ENCODE measurements around the gene KLRC2. TPM values are rescaled to one million over a fixed set of nuclear protein-coding genes. Genes with fewer than 3 reads are reported as not detected.

The KLRC2 gene
- polyA plus RNA-seq, 1 donor (not counting 4 experiments of a cell fraction or from before 2014, with no cell fraction given): not detected

DNA sequence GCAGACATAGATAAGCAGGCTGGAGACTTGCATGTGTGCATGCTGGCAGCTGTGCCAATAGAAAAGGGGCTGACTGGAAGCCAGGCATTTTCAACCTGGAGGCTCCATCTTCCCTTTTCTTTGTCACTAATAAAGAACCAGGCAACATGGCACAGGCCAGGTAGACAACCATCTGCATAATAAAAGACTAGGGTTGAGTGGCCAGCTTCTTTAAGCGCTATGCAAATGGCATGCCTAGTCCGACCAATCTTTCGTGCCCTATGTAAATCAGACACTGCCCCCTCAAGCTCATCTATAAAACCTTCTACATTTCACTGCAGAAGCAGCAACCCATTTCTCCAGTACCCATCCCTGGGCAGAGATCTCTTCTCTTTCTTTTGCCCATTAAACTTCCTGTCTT, 21.9 kb upstream of the KLRC2 start:
- H3K4me3 ChIP-seq (ENCODE audit: control insufficient read depth in 2 of 3, extremely low read depth in 1 of 3, insufficient read depth in 2 of 3, low read depth in 1 of 3, low read length in 3 of 3): no peak overlapping the region
- no peaks in the 10 kb centered on the region for H3K4me1 ChIP-seq (ENCODE audit: control insufficient read depth, extremely low read depth, insufficient read depth, low read length)
- FAIRE-seq (no peak), DNase-seq (ENCODE audit: low read depth, low spot score) (no peak)
- no peak overlapping the region for H3K9ac ChIP-seq (ENCODE audit: control insufficient read depth, extremely low read depth, insufficient read depth, low read length)
- no peaks in the 10 kb centered on the region for H3K27me3 ChIP-seq (ENCODE audit: control insufficient read depth, extremely low read depth, insufficient read depth, low read length)
- no peak overlapping the region for H3K27ac ChIP-seq (ENCODE audit: control insufficient read depth, insufficient read depth, low read length)
- H3K36me3 ChIP-seq (ENCODE audit: control insufficient read depth in 2 of 2, extremely low read depth in 1 of 2, insufficient read depth in 2 of 2, low read length in 2 of 2): no peaks in the 10 kb centered on the region
- TF ChIP-seq, protein P1, sequence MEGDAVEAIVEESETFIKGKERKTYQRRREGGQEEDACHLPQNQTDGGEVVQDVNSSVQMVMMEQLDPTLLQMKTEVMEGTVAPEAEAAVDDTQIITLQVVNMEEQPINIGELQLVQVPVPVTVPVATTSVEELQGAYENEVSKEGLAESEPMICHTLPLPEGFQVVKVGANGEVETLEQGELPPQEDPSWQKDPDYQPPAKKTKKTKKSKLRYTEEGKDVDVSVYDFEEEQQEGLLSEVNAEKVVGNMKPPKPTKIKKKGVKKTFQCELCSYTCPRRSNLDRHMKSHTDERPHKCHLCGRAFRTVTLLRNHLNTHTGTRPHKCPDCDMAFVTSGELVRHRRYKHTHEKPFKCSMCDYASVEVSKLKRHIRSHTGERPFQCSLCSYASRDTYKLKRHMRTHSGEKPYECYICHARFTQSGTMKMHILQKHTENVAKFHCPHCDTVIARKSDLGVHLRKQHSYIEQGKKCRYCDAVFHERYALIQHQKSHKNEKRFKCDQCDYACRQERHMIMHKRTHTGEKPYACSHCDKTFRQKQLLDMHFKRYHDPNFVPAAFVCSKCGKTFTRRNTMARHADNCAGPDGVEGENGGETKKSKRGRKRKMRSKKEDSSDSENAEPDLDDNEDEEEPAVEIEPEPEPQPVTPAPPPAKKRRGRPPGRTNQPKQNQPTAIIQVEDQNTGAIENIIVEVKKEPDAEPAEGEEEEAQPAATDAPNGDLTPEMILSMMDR (optimal IDR thresholded peaks at IDR 0.05 in 1 of 3, IDR thresholded peaks at IDR 0.05 in 1 of 3, conservative IDR thresholded peaks at IDR 0.05 in 1 of 3; ENCODE audit: extremely low read depth in 1 of 3, insufficient read depth in 2 of 3, low read length in 3 of 3): no peak
- no peak for TF ChIP-seq EZH2 (IDR thresholded peaks at IDR 0.05; ENCODE audit: low read length)
- no peak overlapping the region for H2AFZ ChIP-seq (ENCODE audit: control insufficient read depth, low read length)
- H3K4me2 ChIP-seq (ENCODE audit: control insufficient read depth, extremely low read depth, insufficient read depth, low read depth, low read length): no peak overlapping the region
- H4K20me1 ChIP-seq (ENCODE audit: control insufficient read depth, extremely low read depth, insufficient read depth, low read length): no peaks in the 10 kb centered on the region
- dilution Hi-C loops (cut with MboI; ENCODE audit: extremely low pct_ligation_motif_present, low sequenced_read_pairs): no loop called here
- H3K9me1 ChIP-seq (ENCODE audit: control insufficient read depth, extremely low read depth, insufficient read depth, low read length): no peaks in the 10 kb centered on the region
- no peaks in the 10 kb centered on the region for H3K79me2 ChIP-seq (ENCODE audit: control insufficient read depth, insufficient read depth, low read length)
- H3K9me3 ChIP-seq (ENCODE audit: control insufficient read depth, low read depth, low read length): no peaks in the 10 kb centered on the region

- no peak for FAIRE-seq
- TF ChIP-seq, protein P1 (optimal IDR thresholded peaks at IDR 0.05 in 1 of 3, IDR thresholded peaks at IDR 0.05 in 1 of 3, conservative IDR thresholded peaks at IDR 0.05 in 1 of 3; ENCODE audit: extremely low read depth in 1 of 3, insufficient read depth in 2 of 3, low read length in 3 of 3): no peak
- TF ChIP-seq EZH2 (IDR thresholded peaks at IDR 0.05; ENCODE audit: low read length): no peak
- dilution Hi-C loops (cut with MboI; ENCODE audit: extremely low pct_ligation_motif_present, low sequenced_read_pairs): no loop called here
These were observed 21.0 kb upstream of the KLRC2 start for GRCh38 chr12:10456856-10457255.

More at GRCh38 chr12:10456856-10457255, 21.0 kb upstream of the KLRC2 start:
- no peak for DNase-seq (ENCODE audit: low read depth, low spot score)
- H3K4me1 ChIP-seq (ENCODE audit: control insufficient read depth, extremely low read depth, insufficient read depth, low read length): no peaks in the 10 kb centered on the region
- no peak overlapping the region for H3K9ac ChIP-seq (ENCODE audit: control insufficient read depth, extremely low read depth, insufficient read depth, low read length)
- no peak overlapping the region for H2AFZ ChIP-seq (ENCODE audit: control insufficient read depth, low read length)
- H3K36me3 ChIP-seq (ENCODE audit: control insufficient read depth in 2 of 2, extremely low read depth in 1 of 2, insufficient read depth in 2 of 2, low read length in 2 of 2): no peaks in the 10 kb centered on the region
- no peak overlapping the region for H3K27ac ChIP-seq (ENCODE audit: control insufficient read depth, insufficient read depth, low read length)
- no peaks in the 10 kb centered on the region for H3K79me2 ChIP-seq (ENCODE audit: control insufficient read depth, insufficient read depth, low read length)
- no peak overlapping the region for H3K4me3 ChIP-seq (ENCODE audit: control insufficient read depth in 2 of 3, extremely low read depth in 1 of 3, insufficient read depth in 2 of 3, low read depth in 1 of 3, low read length in 3 of 3)
- H3K9me3 ChIP-seq (ENCODE audit: control insufficient read depth, low read depth, low read length): no peaks in the 10 kb centered on the region
- no peaks in the 10 kb centered on the region for H4K20me1 ChIP-seq (ENCODE audit: control insufficient read depth, extremely low read depth, insufficient read depth, low read length)
- H3K4me2 ChIP-seq (ENCODE audit: control insufficient read depth, extremely low read depth, insufficient read depth, low read depth, low read length): no peak overlapping the region
- H3K9me1 ChIP-seq (ENCODE audit: control insufficient read depth, extremely low read depth, insufficient read depth, low read length): no peaks in the 10 kb centered on the region
- no peaks in the 10 kb centered on the region for H3K27me3 ChIP-seq (ENCODE audit: control insufficient read depth, extremely low read depth, insufficient read depth, low read length)

Data from keratinocyte (primary cell).